CD4-positive, alpha-beta T cell treated with Interleukin-17A for 1 hour (primary cell): ENCODE data around the gene PRKRIP1.
"Not testable (repeated sequence)": the region's sequence is repeated elsewhere in the genome, so short reads cannot be mapped to it uniquely, and the experiment has no call there.

Experiments used
- DNase-seq: peaks from one replicate; pipeline ENCODE4 v3.0.0-alpha.2; 2020

Gene PRKRIP1

GRCh38 chr7:102460467-102460866, 64.3 kb downstream of the PRKRIP1 start:
- no peak for DNase-seq

- DNase-seq: no peak
Observed at GRCh38 chr7:102463841-102464576, 67.8 kb downstream of the PRKRIP1 start.

- DNase-seq: peak; percentile 94
Observed at GRCh38 chr7:102464577-102465280, 68.6 kb downstream of the PRKRIP1 start, which contains the start of the genes ALKBH4 and LRWD1. ALKBH4 (minus strand) TSS chr7:102464863; CDS start chr7:102464836, 27 bp downstream. LRWD1 (plus strand) TSS chr7:102464984; CDS start chr7:102465081, 97 bp downstream.

GRCh38 chr7:102466097-102466496, 69.9 kb downstream of the PRKRIP1 start:
- no peak for DNase-seq

- DNase-seq: no peak
Observed at GRCh38 chr7:102467581-102468477, 71.7 kb downstream of the PRKRIP1 start.

- no peak for DNase-seq
Observed at GRCh38 chr7:102468478-102469350, 72.6 kb downstream of the PRKRIP1 start.

GRCh38 chr7:102469351-102469971, 73.3 kb downstream of the PRKRIP1 start:
- DNase-seq: no peak

GRCh38 chr7:102469972-102470825, 74.0 kb downstream of the PRKRIP1 start:
- DNase-seq: no peak

GRCh38 chr7:102471791-102472125, 75.6 kb downstream of the PRKRIP1 start:
- no peak for DNase-seq

- no peak for DNase-seq
Observed at GRCh38 chr7:102472126-102473041, 76.2 kb downstream of the PRKRIP1 start.

- DNase-seq: no peak
Observed at GRCh38 chr7:102473271-102473991, 77.3 kb downstream of the PRKRIP1 start.

- not testable (repeated sequence) for DNase-seq
Observed at GRCh38 chr7:102474116-102474515, 78.0 kb downstream of the PRKRIP1 start.

GRCh38 chr7:102474736-102475435, 78.7 kb downstream of the PRKRIP1 start:
- not testable (repeated sequence) for DNase-seq
